ENCODE measurements around the gene C4orf50. TPM values are rescaled to one million over a fixed set of nuclear protein-coding genes. Genes with fewer than 3 reads are reported as not detected.

The C4orf50 gene
- total and polyA plus RNA-seq, 2 experiments from 2014 or later: 0.06 to 0.31 TPM

GRCh38 chr4:6062133-6062532, 43.9 kb upstream of the C4orf50 start:
- Mint-ChIP-seq H3K36me3 (ENCODE audit: low read depth) (peaks cover 48% of the 10 kb centered on the region), H3K4me3 (no peak overlapping the region), H3K4me1 (no peaks in the 10 kb centered on the region), H3K27me3 (ENCODE audit: insufficient read depth, low read depth, poor library complexity) (peaks cover 4% of the 10 kb centered on the region), H3K27ac (no peak overlapping the region), H3K9me3 (peaks cover 42% of the 10 kb centered on the region)
- Histone ChIP-seq H3K27ac (ENCODE audit: low read depth) (no peak overlapping the region), H3K4me2 (no peak overlapping the region), H3F3A (replicated peaks; ENCODE audit: low read depth) (no peaks in the 10 kb centered on the region), H3K4me3 (no peak overlapping the region), H3K79me2 (replicated peaks; ENCODE audit: insufficient read depth) (no peaks in the 10 kb centered on the region), H3K36me3 (ENCODE audit: insufficient read depth) (no peaks in the 10 kb centered on the region; the same call in 1 of the 2 replicates), H3K27me3 (ENCODE audit: insufficient read depth) (no peaks in the 10 kb centered on the region), H3K9me2 (ENCODE audit: insufficient read depth) (no peaks in the 10 kb centered on the region), H4K20me1 (replicated peaks; ENCODE audit: insufficient read depth) (no peaks in the 10 kb centered on the region), H2AFZ (no peak overlapping the region), H3K4me1 (ENCODE audit: insufficient read depth) (no peaks in the 10 kb centered on the region)
- TF ChIP-seq ZNF114 (CRISPR knock-in tag; IDR thresholded peaks at IDR 0.05) (no peak), JUNB (IDR thresholded peaks at IDR 0.05; ENCODE audit: unreplicated experiment) (no peak), NANOG (IDR thresholded peaks at IDR 0.05; ENCODE audit: borderline replicate concordance) (no peak), EZH2phosphoT487 (IDR thresholded peaks at IDR 0.05; ENCODE audit: unreplicated experiment) (no peak), CTCF (conservative IDR thresholded peaks at IDR 0.05; ENCODE audit: low read depth in 2 of 2) (no peak), STAT1 (IDR thresholded peaks at IDR 0.05; ENCODE audit: unreplicated experiment) (no peak), REST (IDR thresholded peaks at IDR 0.05; ENCODE audit: unreplicated experiment) (no peak), ETS1 (IDR thresholded peaks at IDR 0.05) (no peak), ZNF462 (CRISPR knock-in tag; IDR thresholded peaks at IDR 0.05) (no peak), CREB1 (CRISPR knock-in tag; IDR thresholded peaks at IDR 0.05; ENCODE audit: low read depth) (no peak), ZNF331 (CRISPR knock-in tag; IDR thresholded peaks at IDR 0.05; ENCODE audit: low read depth) (no peak), EZH2 (IDR thresholded peaks at IDR 0.05; ENCODE audit: low read depth, unreplicated experiment) (no peak), POLR2AphosphoS5 (IDR thresholded peaks at IDR 0.05; ENCODE audit: low read depth) (no peak)
- no peak for ATAC-seq
- DNase-seq (ENCODE audit: low spot score): no peak

Data from GM23338 (cell line).